Testis (tissue), 3 donors: ENCODE data around the gene PCYOX1L. TPM values are rescaled to one million over a fixed set of nuclear protein-coding genes. Genes with fewer than 3 reads are reported as not detected.

Experiments
- DNase-seq: peaks from one replicate; pipeline ENCODE4 v3.0.0-alpha.2; 2019
- H3K27ac ChIP-seq, 2 donors: fragments of 200-600 bp; sonication (generic); one replicate each; pipeline ENCODE4 v1.5.1; 2019
- H3K27me3 ChIP-seq: fragments of 200-600 bp; sonication (generic); one replicate; pipeline ENCODE4 v1.5.1; 2019
- H3K36me3 ChIP-seq: fragments of 200-600 bp; sonication (generic); one replicate; pipeline ENCODE4 v1.5.1; 2017; ENCODE audit warnings: low read depth; ENCODE audit errors: missing control alignments
- H3K4me1 ChIP-seq: fragments of 200-600 bp; sonication (generic); one replicate; pipeline ENCODE4 v1.5.1; 2019
- H3K4me3 ChIP-seq, 2 donors: fragments of 200-600 bp; sonication (generic); one replicate each; pipeline ENCODE4 v1.5.1; 2017 to 2019
- H3K9me3 ChIP-seq: fragments of 200-600 bp; sonication (generic); one replicate; pipeline ENCODE4 v1.5.1; 2017
- POLR2A ChIP-seq: fragments of 450-650 bp; IDR thresholded peaks from one replicate; pipeline ENCODE4 v1.6.1; 2017; ENCODE audit warnings: antibody characterized with exemption, mild to moderate bottlenecking, moderate library complexity
- WGBS, 2 donors: methylation state at CpG; one replicate each; pipeline ENCODE4 v1.1.5; 2018; 5-methylcytosine and 5-hydroxymethylcytosine counted together
- intact Hi-C: fragments of 100-400 bp; cut with DNase I; formaldehyde crosslinking; loops from one replicate; pipeline ENCODE4 v1.15.1; 2023; ENCODE audit warnings: low total_unique reads
- polyA plus RNA-seq: library from polyadenylated mRNA; stranded (reverse); fragments of 350-450 nt; fragmentation: Illumina TruSeq; extraction: RNeasy Lipid Tissue Mini Kit (QIAGEN cat#74804); gene quantifications from one replicate; pipeline ENCODE4 v1.2.3, GENCODE V29; 2014; ENCODE audit warnings: low read depth, low replicate concordance; ENCODE audit not compliant: insufficient read depth
- total RNA-seq, 2 donors: library from RNA; depleted of rRNA; stranded (reverse); fragments of >200 nt; gene quantifications; one replicate each; pipeline ENCODE4 v1.2.3, GENCODE V29; 2016
- TF ChIP-seq, protein P1 (sequence below), 3 experiments: fragments of 450-650 bp in 2 of 3; fragments of 200-600 bp in 1 of 3; sonication (generic) in 1 of 3; IDR thresholded peaks; one replicate each; pipeline ENCODE4 v1.5.1; 2016 to 2019; ENCODE audit warnings: antibody characterized with exemption in 3 of 3, mild to moderate bottlenecking in 2 of 3, moderate library complexity in 1 of 3

Gene PCYOX1L
- total and polyA plus RNA-seq, 3 donors from 2014 or later = 24.6 to 30.5 (median 29.9) TPM

GRCh38 chr5:149344151-149344550 is 13.7 kb upstream of the PCYOX1L start:
- WGBS, 2 donors = 55 to 56% methylated on average over 2 of the region's 2 CpGs
- TF ChIP-seq, protein P1, sequence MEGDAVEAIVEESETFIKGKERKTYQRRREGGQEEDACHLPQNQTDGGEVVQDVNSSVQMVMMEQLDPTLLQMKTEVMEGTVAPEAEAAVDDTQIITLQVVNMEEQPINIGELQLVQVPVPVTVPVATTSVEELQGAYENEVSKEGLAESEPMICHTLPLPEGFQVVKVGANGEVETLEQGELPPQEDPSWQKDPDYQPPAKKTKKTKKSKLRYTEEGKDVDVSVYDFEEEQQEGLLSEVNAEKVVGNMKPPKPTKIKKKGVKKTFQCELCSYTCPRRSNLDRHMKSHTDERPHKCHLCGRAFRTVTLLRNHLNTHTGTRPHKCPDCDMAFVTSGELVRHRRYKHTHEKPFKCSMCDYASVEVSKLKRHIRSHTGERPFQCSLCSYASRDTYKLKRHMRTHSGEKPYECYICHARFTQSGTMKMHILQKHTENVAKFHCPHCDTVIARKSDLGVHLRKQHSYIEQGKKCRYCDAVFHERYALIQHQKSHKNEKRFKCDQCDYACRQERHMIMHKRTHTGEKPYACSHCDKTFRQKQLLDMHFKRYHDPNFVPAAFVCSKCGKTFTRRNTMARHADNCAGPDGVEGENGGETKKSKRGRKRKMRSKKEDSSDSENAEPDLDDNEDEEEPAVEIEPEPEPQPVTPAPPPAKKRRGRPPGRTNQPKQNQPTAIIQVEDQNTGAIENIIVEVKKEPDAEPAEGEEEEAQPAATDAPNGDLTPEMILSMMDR (IDR thresholded peaks at IDR 0.05) = no peak
- H3K27me3 ChIP-seq = no peaks in the 10 kb centered on the region

GRCh38 chr5:149345147-149345891 is 12.5 kb upstream of the PCYOX1L start, which contains the start of gene GRPEL2:
GRPEL2 (plus strand) TSS chr5:149345499; CDS start chr5:149345540, 41 bp downstream.
- no peak for TF ChIP-seq POLR2A
- TF ChIP-seq, protein P1 (IDR thresholded peaks at IDR 0.05) = peak in 1 of 3 experiments; percentile 22
- 0 to 1% methylated on average over 18 to 54 of the region's 54 CpGs for WGBS, 2 donors
- Histone ChIP-seq H3K4me1 (peaks cover 6% of the 10 kb centered on the region), H3K36me3 (no peaks in the 10 kb centered on the region), H3K27me3 (no peaks in the 10 kb centered on the region), H3K4me3 (peak within 1 kb of the TSS; percentile 65 to 90), H3K9me3 (no peaks in the 10 kb centered on the region), H3K27ac (peak within 1 kb of the TSS; percentile 5 to 70)
- peak; percentile 98 for DNase-seq
- intact Hi-C loops = no loop called here

More at GRCh38 chr5:149344151-149344550, 13.7 kb upstream of the PCYOX1L start:
- Histone ChIP-seq H3K9me3 (no peaks in the 10 kb centered on the region), H3K36me3 (no peaks in the 10 kb centered on the region), H3K4me1 (peaks cover 6% of the 10 kb centered on the region), H3K27ac (no peak overlapping the region), H3K4me3 (no peak overlapping the region)
- no peak for DNase-seq
- intact Hi-C loops = no loop called here

DNA sequence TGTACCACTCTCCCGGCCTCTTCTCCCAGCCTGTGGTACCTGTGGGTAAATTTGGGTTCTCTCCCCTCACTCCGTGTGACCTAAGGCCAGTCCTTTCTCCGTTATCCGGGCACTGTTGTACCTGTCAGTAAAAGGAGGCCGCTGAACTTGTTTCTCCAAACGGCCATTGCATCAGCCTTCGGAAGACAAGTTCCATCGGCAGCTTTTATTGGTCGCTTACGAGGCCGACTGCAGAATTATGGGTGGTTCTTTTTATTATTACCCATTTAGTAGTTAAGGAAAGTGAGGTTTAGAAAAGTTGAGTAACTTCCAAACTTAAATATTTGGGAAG is 12.0 kb upstream of the PCYOX1L start:
- Histone ChIP-seq H3K4me1 (peaks cover 6% of the 10 kb centered on the region), H3K27ac (peak overlapping the region; percentile 5 to 70), H3K4me3 (peak overlapping the region; percentile 65 to 90), H3K9me3 (no peaks in the 10 kb centered on the region), H3K36me3 (no peaks in the 10 kb centered on the region), H3K27me3 (no peaks in the 10 kb centered on the region)
- DNase-seq = no peak
- TF ChIP-seq POLR2A = no peak
- TF ChIP-seq, protein P1 (IDR thresholded peaks at IDR 0.05) = no peak
- WGBS, 2 donors = 0 to 1% methylated on average over 11 of the region's 11 CpGs
- intact Hi-C loops = no loop called here

DNA sequence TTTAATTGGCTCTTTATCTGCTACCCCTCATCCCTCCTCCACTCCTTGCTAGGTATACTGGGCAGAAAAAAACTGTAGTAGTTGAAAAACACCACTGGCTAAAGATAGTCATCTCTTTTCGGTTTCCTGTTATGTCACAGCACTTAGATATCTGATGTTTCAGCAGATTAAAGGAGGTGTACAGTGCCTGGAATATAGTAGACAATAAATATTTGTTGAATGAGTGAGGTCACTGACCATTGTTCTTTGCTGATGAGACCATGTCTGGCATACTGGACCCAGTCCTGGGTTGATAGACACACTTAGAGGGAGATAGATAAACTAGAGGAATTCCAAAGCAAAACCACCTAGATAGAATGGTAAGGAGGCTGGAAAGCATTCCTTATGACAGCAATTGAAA is 9.3 kb upstream of the PCYOX1L start:
- H3K9me3 ChIP-seq = no peaks in the 10 kb centered on the region
- peaks cover 6% of the 10 kb centered on the region for H3K4me1 ChIP-seq
- H3K27ac ChIP-seq = no peak overlapping the region
- WGBS, 2 donors = 74 to 93% methylated on average over 1 of the region's 1 CpG
- no peak for DNase-seq
- intact Hi-C loops = no loop called here
- TF ChIP-seq POLR2A = no peak
- TF ChIP-seq, protein P1 (IDR thresholded peaks at IDR 0.05) = no peak
- H3K4me3 ChIP-seq = no peak overlapping the region
- H3K27me3 ChIP-seq = no peaks in the 10 kb centered on the region
- no peaks in the 10 kb centered on the region for H3K36me3 ChIP-seq

- intact Hi-C loops = no loop called here
- Histone ChIP-seq H3K9me3 (no peaks in the 10 kb centered on the region), H3K4me1 (peaks cover 6% of the 10 kb centered on the region), H3K4me3 (no peak overlapping the region), H3K27me3 (no peaks in the 10 kb centered on the region), H3K27ac (no peak overlapping the region), H3K36me3 (no peaks in the 10 kb centered on the region)
- TF ChIP-seq, protein P1 (IDR thresholded peaks at IDR 0.05) = no peak
- TF ChIP-seq POLR2A = no peak
- no peak for DNase-seq
- 90 to 97% methylated on average over 4 of the region's 4 CpGs for WGBS, 2 donors
Measured at GRCh38 chr5:149349382-149349781, 8.5 kb upstream of the PCYOX1L start.
